Stomach (tissue), 4 donors: ENCODE results near the gene KRT6C.

ENCODE experiments used
- EP300 ChIP-seq: sonication (generic); formaldehyde crosslinking; IDR thresholded peaks from one replicate; pipeline ENCODE4 v1.6.1; 2017; ENCODE audit warnings: antibody characterized with exemption
- POLR2A ChIP-seq, 4 donors: fragments of 450-650 bp; IDR thresholded peaks; one replicate each; pipeline ENCODE4 v1.6.1; 2016; ENCODE audit warnings: antibody characterized with exemption in 4 of 4, control low read depth in 2 of 4, mild to moderate bottlenecking in 1 of 4, moderate library complexity in 1 of 4
- POLR2AphosphoS5 ChIP-seq, 3 donors: sonication (generic); formaldehyde crosslinking; IDR thresholded peaks; one replicate each; pipeline ENCODE4 v1.6.1; 2016; ENCODE audit warnings: antibody characterized with exemption in 3 of 3
- TF ChIP-seq, protein P1 (sequence below), 7 experiments: fragments of 450-650 bp in 4 of 7; fragments of 200-600 bp in 3 of 7; sonication (generic) in 3 of 7; IDR thresholded peaks; one replicate each; pipeline ENCODE4 v1.5.1; 2016 to 2019; ENCODE audit warnings: antibody characterized with exemption in 7 of 7, control low read depth in 2 of 7, mild to moderate bottlenecking in 1 of 7

DNA sequence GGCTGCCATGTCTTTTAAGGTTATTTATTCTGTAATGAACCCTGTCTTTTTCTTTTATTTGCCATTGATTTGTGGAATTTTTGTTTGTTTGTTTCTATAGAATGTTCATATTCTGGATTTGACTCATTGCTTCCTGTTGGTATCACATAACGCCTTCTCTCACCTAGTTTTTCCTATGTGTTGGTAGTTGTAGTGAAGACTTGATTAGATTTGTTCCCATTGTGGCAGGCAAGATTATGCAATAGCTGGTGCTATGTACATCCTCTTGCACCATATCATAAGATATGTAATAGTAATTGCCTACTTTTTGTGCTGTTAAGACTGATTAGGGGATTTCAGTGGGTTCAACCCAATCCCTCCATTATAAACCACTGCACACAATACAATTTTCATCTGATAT is 17.8 kb downstream of the KRT6C start:
- TF ChIP-seq, protein P1, sequence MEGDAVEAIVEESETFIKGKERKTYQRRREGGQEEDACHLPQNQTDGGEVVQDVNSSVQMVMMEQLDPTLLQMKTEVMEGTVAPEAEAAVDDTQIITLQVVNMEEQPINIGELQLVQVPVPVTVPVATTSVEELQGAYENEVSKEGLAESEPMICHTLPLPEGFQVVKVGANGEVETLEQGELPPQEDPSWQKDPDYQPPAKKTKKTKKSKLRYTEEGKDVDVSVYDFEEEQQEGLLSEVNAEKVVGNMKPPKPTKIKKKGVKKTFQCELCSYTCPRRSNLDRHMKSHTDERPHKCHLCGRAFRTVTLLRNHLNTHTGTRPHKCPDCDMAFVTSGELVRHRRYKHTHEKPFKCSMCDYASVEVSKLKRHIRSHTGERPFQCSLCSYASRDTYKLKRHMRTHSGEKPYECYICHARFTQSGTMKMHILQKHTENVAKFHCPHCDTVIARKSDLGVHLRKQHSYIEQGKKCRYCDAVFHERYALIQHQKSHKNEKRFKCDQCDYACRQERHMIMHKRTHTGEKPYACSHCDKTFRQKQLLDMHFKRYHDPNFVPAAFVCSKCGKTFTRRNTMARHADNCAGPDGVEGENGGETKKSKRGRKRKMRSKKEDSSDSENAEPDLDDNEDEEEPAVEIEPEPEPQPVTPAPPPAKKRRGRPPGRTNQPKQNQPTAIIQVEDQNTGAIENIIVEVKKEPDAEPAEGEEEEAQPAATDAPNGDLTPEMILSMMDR (IDR thresholded peaks at IDR 0.05) = no peak
- TF ChIP-seq POLR2A (IDR thresholded peaks at IDR 0.05) (no peak), EP300 (no peak), POLR2AphosphoS5 (IDR thresholded peaks at IDR 0.05) (no peak)
